Omental fat pad (tissue), 4 donors: ENCODE measurements around the gene LNPK. TPM values are rescaled to one million over a fixed set of nuclear protein-coding genes. Genes with fewer than 3 reads are reported as not detected.

Source experiments
- ATAC-seq: fragments of 150-250 bp; one replicate; pipeline ENCODE4 v1.9.1; 2016; ENCODE audit warnings: mild to moderate bottlenecking, moderate library complexity; ENCODE audit not compliant: low FRiP score
- DNase-seq: peaks from one replicate; pipeline ENCODE4 v3.0.0-alpha.2; 2019; ENCODE audit warnings: low spot score
- total RNA-seq, 4 donors: library from RNA; depleted of rRNA; stranded (reverse); fragments of >200 nt; gene quantifications; one replicate each; pipeline ENCODE4 v1.1.0, GENCODE V29; 2016
- TF ChIP-seq, protein P1 (sequence below), 3 donors: fragments of 450-650 bp; IDR thresholded peaks; one replicate each; pipeline ENCODE4 v1.5.1; 2016 to 2017; ENCODE audit warnings: antibody characterized with exemption in 3 of 3, mild to moderate bottlenecking in 3 of 3, moderate library complexity in 2 of 3

The LNPK gene
- total RNA-seq, 4 donors from 2014 or later: 13.8 to 37.4 (median 22.2) TPM

DNA sequence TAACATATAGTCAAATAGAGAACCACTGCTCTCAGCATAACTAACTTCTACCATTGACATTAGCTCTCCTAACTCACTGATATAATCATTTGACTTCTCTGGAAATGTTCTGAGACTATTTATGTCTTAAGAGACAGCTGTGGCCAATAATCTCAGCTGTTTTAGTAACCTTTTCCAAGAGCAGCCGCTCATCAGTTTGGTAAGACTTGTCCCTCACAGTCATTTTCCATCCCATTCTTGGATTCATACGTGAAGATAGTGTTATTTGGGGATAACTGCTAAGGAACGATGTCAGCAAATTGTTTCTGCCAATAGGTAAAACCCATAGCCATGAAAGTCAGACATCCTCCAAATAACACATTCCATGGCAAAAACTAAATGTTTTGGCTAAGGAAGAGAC lies 127.8 kb downstream of the LNPK start:
- no peak for ATAC-seq
- TF ChIP-seq, protein P1, sequence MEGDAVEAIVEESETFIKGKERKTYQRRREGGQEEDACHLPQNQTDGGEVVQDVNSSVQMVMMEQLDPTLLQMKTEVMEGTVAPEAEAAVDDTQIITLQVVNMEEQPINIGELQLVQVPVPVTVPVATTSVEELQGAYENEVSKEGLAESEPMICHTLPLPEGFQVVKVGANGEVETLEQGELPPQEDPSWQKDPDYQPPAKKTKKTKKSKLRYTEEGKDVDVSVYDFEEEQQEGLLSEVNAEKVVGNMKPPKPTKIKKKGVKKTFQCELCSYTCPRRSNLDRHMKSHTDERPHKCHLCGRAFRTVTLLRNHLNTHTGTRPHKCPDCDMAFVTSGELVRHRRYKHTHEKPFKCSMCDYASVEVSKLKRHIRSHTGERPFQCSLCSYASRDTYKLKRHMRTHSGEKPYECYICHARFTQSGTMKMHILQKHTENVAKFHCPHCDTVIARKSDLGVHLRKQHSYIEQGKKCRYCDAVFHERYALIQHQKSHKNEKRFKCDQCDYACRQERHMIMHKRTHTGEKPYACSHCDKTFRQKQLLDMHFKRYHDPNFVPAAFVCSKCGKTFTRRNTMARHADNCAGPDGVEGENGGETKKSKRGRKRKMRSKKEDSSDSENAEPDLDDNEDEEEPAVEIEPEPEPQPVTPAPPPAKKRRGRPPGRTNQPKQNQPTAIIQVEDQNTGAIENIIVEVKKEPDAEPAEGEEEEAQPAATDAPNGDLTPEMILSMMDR (IDR thresholded peaks at IDR 0.05): no peak
- no peak for DNase-seq

Other genes with a start within 250 kb of the LNPK start
- gene EVX2, start 81.7 kb upstream of the LNPK start, total RNA-seq: not detected
- gene HOXD13, start 90.5 kb upstream of the LNPK start, total RNA-seq: not detected
- not detected for gene HOXD12, start 97.5 kb upstream of the LNPK start, total RNA-seq
- gene HOXD11, start 105.0 kb upstream of the LNPK start, total RNA-seq: not detected
- 1 to 10 TPM in 1 of 4 donors, under 1 TPM in 2, not detected in 1; 0.56 to 1.1 (median 0.56) TPM for gene HOXD10, start 114.5 kb upstream of the LNPK start, total RNA-seq
- gene HOXD9, start 120.5 kb upstream of the LNPK start, total RNA-seq: 1 to 10 TPM in 3 of 4 donors, under 1 TPM in 1; 0.95 to 2.6 (median 1.7) TPM
- gene HOXD8, start 127.4 kb upstream of the LNPK start, total RNA-seq: 10 to 100 TPM in 1 of 4 donors, 1 to 10 TPM in 3; 3.7 to 24.6 (median 7.6) TPM
- gene HOXD4, start 149.3 kb upstream of the LNPK start, total RNA-seq: 10 to 100 TPM in 1 of 4 donors, 1 to 10 TPM in 3; 1.0 to 14.2 (median 1.9) TPM
- gene HOXD3, start 155.0 kb upstream of the LNPK start, total RNA-seq: 10 to 100 TPM in 1 of 4 donors, 1 to 10 TPM in 2, under 1 TPM in 1; 0.65 to 15.8 (median 2.8) TPM
- under 1 TPM; 0.19 to 0.95 (median 0.53) TPM for gene HOXD1, start 186.4 kb upstream of the LNPK start, total RNA-seq